GM15510 (cell line): Measurements from ENCODE around the gene THAP10.

Source experiments
- POLR2A ChIP-seq: IDR thresholded peaks from 3 replicates; pipeline ENCODE4 v1.6.1; 2011; ENCODE audit warnings: borderline replicate concordance; ENCODE audit not compliant: insufficient read length; ENCODE audit errors: extremely low read depth

Gene THAP10

DNA sequence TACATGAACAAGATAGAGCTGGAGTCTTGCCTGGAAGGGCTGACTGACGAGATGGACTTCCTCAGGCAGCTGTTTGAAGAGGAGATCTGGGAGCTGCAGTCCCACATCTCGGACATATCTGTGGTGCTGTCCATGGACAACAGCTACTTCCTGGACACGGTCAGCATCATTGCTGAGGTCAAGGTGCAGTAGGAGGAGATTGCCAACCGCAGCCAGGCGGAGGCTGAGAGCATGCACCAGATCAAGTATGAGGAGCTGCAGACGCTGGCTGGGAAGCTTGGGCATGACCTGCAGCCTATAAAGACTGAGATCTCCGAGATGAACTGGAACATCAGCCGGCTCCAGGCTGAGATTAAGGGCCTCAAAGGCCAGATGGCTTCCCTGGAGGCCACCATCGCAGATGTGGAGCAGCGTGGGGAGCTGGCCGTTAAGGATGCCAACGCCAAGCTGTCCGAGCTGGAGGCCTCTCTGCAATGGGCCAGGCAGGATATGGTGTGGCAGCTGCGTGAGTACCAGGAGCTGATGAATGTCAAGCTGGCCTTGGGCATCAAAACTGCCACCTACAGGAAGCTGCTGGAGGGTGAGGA lies 32.8 kb downstream of the THAP10 start:
- TF ChIP-seq POLR2A = no peak

- TF ChIP-seq POLR2A = no peak
These were observed 34.5 kb downstream of the THAP10 start for GRCh38 chr15:70857562-70858285.

DNA sequence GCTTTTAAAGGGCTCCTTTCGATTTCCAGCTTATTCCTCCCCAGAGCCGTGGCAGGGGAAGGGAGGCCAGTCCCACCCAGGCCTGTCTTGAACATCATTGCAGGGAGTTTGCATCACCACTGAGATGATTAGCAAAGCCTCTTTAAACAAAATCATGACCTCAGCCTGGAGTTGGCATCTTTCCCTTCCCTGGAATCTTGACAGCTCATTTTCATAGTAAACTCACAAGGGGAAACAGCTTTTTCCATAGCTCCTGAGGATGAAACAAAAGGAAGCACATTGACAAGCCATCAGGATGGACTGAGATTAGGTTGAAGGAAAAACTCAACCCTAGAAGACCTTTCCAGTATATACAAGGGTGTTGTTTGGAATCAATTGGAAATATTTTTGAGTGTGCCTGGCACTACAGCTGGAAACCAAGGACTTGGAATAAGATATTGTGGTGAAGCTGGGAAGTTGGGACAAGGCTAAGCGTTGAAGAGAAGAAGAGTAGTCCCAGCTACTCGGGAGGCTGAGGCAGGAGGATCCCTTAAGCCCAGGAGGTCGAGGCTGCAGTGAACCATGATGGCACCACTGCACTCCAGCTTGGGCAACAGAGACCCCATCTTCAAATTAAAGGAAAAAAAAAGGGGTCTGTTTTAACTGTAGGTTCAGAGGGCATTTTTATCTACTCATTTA lies 35.2 kb downstream of the THAP10 start:
- TF ChIP-seq POLR2A = no peak

GRCh38 chr15:70856177-70856883 lies 35.9 kb downstream of the THAP10 start:
- TF ChIP-seq POLR2A = no peak

- no peak for TF ChIP-seq POLR2A
These were observed 36.5 kb downstream of the THAP10 start for GRCh38 chr15:70855764-70856163.

- TF ChIP-seq POLR2A = no peak
These were observed 37.6 kb downstream of the THAP10 start for GRCh38 chr15:70854666-70854976.

DNA sequence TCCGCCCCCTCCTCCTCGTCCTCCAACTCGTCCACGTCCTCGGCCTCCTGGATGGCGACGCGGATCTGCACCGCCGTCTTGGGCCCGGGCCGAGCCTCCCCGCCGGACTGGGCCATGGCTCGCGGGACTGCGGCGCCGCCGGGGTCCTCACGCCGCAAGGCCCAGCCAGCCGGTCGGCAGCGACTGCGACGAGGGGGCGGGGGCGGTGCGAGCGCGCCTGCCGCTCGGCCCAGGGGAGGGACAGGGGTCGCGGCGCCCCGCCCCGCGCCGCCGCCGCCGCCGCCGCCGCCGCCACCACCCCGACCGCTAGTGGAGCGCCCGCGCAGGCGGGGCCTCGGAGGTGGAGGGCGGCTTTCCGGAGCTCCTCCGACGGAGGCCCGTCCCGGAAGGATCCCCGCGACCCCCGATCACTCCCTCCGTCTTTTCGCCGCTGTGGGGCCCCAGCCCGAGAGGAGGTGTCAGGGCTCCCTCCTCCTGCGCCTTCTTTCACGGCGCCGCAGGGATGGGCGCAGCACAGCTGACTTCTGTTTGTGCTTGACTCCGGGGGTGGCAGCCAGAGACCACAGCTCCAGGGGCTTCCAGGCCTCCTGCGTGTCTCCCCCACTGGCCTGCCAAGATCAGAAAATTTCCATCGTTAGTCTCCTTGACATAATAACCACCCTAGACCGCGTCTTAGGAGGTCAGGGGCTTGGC lies 38.1 kb downstream of the THAP10 start, which contains the start of gene LARP6:
Gene LARP6 (minus strand): TSS at position 185 of the 693 bp plus-strand sequence. CDS start 69 bp downstream, at position 116.
- TF ChIP-seq POLR2A = no peak

DNA sequence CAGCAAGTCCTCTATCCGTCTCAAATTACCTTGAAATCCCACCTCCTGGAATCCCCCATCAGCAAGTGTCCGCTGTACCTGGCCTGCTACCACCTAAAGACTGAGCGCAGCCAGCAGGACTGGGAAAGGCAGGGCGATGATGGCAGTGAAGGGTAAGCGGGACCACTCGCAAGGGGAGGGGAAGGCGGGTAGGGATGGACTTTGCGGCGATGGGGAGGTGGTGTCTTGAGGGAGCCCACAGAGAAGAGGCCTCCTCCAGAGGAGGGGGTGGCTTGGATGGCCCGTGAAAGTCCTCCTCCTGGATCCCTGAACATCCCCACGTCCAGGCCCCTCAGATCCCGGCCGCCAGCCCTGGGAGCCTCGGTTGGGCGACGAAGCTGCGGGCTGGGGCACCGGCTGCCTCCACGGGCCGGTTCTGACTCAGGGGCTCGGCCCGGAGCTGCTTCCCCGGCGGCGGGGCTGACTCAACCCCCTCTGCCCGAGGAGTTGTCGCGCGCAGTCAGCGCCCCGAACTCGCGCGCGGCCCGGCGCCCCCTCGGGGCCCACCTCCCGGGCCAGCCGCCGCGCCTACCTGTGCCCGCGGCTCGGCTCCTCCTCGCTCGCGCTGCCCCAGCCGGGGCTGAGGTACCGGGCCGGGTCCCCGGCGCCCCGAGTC lies 38.8 kb downstream of the THAP10 start:
- no peak for TF ChIP-seq POLR2A

GRCh38 chr15:70852501-70853317 lies 39.5 kb downstream of the THAP10 start:
- no peak for TF ChIP-seq POLR2A

- no peak for TF ChIP-seq POLR2A
These were observed 40.3 kb downstream of the THAP10 start for GRCh38 chr15:70851889-70852288.

GRCh38 chr15:70845602-70846360 lies 46.5 kb downstream of the THAP10 start:
- TF ChIP-seq POLR2A = no peak

DNA sequence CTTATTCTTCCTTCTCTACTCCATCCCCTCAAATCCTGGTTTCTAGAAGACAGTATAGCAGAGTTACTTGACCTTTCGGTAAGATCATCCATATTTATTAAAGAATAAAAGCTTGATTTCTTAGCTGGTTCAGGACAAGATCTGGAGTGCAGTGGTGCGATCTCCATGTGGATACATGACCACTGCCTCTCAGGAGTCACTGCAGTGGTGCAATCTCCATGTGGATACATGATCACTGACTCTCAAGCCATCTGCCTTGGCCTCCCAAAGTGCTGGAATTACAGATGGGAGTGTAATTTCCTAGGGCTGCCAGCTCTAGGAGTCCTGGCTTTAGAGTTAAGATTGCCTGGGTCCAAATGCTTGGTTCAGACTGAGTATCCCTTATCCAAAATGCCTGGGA lies 54.8 kb downstream of the THAP10 start:
- TF ChIP-seq POLR2A = no peak

DNA sequence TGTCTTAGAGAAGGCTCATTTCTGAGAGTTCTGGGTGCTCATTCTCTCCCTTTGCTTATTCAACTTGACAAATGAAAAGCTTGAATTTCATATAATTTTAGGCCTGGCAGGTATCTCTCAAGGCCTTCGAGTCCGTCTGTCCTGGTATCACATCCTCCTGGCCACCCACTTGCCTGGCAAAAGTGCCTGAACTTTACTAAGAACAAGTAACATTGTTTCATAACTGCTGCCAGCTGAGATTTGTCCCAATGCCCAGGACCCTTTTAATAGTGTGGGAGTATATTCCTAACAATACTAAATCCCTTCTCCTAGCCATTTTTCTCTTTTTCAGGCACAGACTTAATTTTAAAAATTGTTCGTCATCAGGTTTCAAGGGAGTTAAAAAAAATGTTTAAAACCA lies 56.4 kb downstream of the THAP10 start:
- TF ChIP-seq POLR2A = no peak

- TF ChIP-seq POLR2A = no peak
These were observed 56.8 kb downstream of the THAP10 start for GRCh38 chr15:70835415-70835814.

DNA sequence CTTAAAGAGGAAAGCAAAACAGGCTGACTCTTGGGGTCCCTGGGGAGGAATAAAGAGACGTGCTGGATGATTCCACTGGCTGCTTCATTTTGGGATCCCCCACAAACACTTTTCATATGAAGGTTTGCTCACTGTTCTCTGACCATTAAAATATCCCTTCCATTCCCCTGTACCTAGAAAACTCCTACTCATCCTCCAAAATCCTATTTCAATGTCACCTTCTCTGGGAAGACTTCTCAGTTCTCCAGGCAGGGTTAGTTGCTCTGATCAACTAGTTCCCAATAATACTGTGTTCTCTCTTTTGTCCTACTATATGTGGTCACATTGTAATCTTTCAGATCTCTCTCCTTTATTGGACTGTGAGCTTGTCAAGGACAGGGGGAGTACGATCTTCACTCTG lies 57.2 kb downstream of the THAP10 start:
- TF ChIP-seq POLR2A = no peak
